ENCODE data around the gene SOX21. TPM values are rescaled to one million over a fixed set of nuclear protein-coding genes. Genes with fewer than 3 reads are reported as not detected.

SOX21 gene
- total RNA-seq, 1 experiment from 2014 or later = not detected

DNA sequence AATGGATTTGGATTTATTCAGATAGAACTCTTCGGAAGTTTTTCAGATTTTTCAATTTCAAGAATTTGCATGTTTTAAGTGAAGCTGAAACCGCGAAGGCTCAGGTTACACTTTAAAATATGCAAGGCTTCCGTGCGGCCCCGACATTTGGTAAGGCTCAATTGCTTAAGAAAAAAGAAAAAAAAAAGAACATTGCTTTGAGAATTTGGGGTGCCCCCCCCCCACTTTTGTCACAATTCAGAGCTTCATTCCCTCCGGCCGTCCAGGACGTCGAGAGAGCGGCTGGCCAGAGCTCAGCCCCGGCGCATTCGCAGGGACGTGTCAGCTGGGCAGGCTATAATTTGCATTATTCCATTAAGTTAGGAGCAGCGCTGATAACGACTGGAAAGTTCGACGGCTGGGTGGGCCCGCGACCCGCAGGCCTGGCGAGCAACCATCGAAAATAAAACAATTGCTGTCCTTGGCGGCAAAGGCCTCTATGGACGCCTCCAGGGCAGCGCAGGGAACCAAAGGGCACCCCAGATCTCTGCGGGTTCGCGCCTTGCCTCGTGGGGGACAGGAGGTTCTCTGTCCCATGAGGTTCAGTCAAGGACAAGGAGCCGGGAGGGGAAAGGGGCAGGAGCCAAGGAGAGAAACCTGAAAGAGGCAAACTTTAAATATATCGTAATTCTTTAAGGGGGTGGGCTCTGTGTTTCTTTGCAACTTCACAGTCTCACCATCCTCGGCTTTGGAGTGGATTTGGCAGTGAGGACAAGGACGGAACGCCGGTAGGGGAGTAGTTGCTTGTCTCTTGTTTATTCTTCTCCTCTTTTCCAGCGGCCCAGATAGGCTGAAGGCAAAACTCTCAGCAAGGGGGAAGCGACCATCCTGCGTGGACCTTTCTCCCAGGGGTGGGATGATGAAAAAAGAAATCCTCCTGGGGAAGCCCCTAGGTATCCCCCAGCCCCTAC, 7.0 kb downstream of the SOX21 start:
- no peaks in the 10 kb centered on the region for H3K36me3 ChIP-seq
- H3K4me1 ChIP-seq (replicated peaks) = 0 out of 2 replicates have a peak, but pooled peaks cover 3% of the 10 kb centered on the region
- H3K27me3 ChIP-seq (replicated peaks) = peaks cover 36% of the 10 kb centered on the region
- DNase-seq (ENCODE audit: low read depth in 1 of 2, low spot score in 2 of 2) = no peak
- H3K9me3 ChIP-seq (replicated peaks) = no peaks in the 10 kb centered on the region
- H3K27ac ChIP-seq = no peak overlapping the region
- no peak overlapping the region for H3K4me3 ChIP-seq

DNA sequence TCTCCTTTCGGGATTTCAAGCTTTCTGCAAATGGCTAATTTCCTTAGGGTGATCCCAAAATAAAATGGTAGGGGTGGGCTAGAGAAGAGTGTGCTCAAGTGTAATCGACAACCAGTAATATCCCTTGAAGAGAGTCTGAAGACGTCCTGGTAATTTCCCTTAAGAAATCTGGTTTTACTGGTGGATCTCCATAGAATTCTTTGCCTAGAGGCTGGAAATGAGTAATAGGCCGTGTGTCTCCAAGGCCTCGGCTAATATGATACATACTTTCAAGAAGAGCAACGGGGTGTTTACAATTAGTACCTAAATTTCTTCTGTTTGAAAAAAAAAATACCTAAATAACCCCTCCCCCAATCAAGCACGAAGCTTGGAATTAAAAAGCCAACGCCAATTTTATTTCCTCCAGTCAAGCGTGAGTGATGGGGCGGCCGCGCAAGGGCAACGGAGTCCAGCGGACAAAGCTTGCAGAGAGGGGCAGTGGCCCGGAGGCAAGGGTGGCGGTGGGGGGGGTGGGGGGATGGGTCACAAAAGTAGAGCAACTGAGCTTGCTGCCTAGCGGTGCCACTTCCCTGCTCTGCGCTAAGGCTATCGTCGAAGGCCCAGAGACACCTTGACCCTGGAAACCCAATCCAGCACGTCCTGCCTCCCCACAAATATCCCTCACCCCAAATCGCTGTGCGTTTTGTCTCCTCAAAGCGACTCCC, 7.8 kb downstream of the SOX21 start:
- peaks cover 27% of the 10 kb centered on the region for H3K27me3 ChIP-seq (replicated peaks)
- 0 out of 2 replicates have a peak, but pooled peaks cover 3% of the 10 kb centered on the region for H3K4me1 ChIP-seq (replicated peaks)
- DNase-seq (ENCODE audit: low read depth in 1 of 2, low spot score in 2 of 2) = no peak

DNA sequence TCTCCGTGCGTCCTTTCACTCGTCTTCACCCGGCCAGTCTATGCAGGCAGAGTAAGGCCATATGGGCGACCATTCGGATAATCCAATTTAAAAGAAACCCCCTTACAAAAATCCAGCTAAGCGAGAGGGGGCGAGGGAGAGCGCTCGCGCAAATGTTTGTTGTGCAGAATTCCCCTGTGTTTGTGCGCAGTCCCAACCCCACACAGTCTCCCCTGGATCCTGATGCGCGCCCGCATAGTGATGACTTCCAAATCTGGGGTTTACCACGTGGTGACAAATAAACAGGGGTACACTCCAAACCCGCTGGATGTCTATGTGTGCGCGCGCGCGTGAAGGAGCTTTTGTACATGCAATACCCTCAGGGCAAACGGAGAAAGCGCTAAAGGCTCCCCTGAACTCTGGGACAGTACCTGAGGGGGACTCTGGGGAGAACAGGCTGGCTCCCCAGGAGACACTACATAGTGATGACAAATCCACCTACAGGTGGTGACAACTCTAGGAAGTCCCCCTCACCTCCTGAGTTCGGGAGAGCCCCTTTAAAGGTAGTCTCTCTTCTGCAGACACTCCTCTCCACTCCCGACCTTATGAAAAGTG, 8.5 kb downstream of the SOX21 start:
- DNase-seq (ENCODE audit: low read depth in 1 of 2, low spot score in 2 of 2) = no peak
- H3K27me3 ChIP-seq (replicated peaks) = peaks cover 21% of the 10 kb centered on the region
- H3K4me3 ChIP-seq = no peak overlapping the region
- H3K4me1 ChIP-seq (replicated peaks) = 0 out of 2 replicates have a peak, but pooled peaks cover 3% of the 10 kb centered on the region
- no peak overlapping the region for H3K27ac ChIP-seq
- no peaks in the 10 kb centered on the region for H3K36me3 ChIP-seq
- no peaks in the 10 kb centered on the region for H3K9me3 ChIP-seq (replicated peaks)

More for the DNA sequence above, 7.8 kb downstream of the SOX21 start:
- Histone ChIP-seq H3K9me3 (replicated peaks) (no peaks in the 10 kb centered on the region), H3K4me3 (no peak overlapping the region), H3K27ac (no peak overlapping the region), H3K36me3 (no peaks in the 10 kb centered on the region)

DNA sequence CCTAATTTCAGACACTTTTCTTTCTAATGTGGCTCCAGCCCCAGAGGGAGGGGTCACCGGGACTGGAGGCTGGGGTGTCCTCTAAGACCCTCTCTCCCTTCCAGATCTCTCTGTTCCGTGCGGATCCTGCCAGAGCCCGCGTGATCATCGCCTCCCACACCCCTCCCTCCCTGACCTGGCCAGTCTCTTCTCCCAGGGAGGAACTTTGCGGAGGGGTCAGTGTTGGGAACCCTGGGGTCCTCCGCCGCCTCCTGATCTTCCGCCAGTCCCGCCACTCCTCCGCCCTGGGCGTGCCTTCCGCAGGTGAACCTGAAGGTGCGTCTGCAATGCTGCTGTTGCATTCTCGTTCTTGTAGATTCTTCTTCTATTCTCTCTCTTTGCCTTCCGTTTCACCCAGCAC, 9.1 kb downstream of the SOX21 start:
- no peaks in the 10 kb centered on the region for H3K9me3 ChIP-seq (replicated peaks)
- no peak overlapping the region for H3K4me3 ChIP-seq
- no peaks in the 10 kb centered on the region for H3K36me3 ChIP-seq
- H3K4me1 ChIP-seq (replicated peaks) = 0 out of 2 replicates have a peak, but pooled peaks cover 3% of the 10 kb centered on the region
- H3K27ac ChIP-seq = no peak overlapping the region
- DNase-seq (ENCODE audit: low read depth in 1 of 2, low spot score in 2 of 2) = no peak
- peaks cover 21% of the 10 kb centered on the region for H3K27me3 ChIP-seq (replicated peaks)

DNA sequence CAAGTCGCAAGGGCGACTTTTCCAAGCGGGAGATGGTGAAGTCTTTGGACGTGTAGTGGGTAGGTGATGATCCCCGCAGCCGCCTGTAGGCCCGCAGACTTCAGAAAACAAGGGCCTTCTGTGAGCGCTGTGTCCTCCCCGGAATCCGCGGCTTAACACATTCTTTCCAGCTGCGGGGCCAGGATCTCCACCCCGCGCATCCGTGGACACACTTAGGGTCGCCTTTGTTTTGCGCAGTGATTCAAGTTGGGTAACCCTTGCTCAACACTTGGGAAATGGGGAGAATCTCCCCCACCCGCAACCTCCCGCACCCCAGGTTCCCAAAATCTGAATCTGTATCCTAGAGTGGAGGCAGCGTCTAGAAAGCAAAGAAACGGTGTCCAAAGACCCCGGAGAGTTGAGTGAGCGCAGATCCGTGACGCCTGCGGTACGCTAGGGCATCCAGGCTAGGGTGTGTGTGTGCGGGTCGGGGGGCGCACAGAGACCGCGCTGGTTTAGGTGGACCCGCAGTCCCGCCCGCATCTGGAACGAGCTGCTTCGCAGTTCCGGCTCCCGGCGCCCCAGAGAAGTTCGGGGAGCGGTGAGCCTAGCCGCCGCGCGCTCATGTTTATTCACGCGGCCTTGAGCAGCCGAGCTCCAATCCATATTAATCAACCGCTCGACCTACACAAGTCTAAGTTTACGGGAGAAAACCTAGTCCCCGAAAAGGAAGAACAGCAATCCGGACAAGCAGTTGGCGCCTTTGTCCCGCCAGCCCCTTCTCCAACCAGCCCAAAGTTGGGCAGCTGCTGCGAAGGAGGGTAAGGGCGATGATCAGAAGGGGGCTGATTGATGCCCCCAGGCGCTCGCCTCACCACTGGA, 9.9 kb downstream of the SOX21 start:
- no peaks in the 10 kb centered on the region for H3K9me3 ChIP-seq (replicated peaks)
- DNase-seq (ENCODE audit: low read depth in 1 of 2, low spot score in 2 of 2) = no peak

DNA sequence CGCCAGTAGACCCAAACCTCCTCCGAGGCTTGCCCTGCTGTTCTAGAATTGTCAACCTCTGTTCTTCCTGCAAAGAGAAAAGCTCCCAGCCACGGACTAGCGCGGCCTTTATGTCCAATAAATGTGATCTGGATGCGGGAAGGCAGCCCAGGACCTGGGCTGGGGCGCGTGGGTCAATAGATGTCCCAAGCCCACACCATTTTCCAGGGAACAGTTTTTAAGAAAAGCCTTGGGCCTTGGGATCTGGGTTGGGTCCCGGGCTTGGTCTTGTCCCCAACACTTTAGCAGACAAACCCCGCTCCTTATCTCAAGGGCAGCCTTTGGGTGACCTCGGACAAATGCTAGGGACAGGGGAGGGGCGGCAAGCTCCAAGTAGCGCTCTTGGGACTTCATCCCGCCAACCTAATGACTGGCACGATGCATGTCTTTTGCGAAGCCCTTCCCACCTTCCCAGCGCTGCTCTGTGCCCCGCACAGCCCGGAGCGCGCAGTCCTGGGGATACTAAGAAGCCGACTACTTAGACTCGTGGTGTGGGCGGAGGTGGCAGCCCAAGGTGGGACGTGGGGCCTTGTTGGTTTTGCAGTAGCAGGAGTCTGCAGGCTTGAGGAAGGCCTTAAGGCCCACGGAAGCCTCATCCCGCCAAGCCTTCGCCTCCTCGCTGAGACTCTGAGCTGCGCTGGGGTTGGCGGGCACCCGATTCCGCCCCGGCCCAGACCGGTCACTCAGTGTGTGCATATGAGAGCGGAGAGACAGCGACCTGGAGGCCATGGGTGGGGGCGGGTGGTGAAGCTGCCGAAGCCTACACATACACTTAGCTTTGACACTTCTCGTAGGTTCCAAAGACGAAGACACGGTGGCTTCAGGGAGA, 10.8 kb downstream of the SOX21 start:
- peaks cover 5% of the 10 kb centered on the region for H3K27me3 ChIP-seq (replicated peaks)
- no peaks in the 10 kb centered on the region for H3K9me3 ChIP-seq (replicated peaks)
- no peaks in the 10 kb centered on the region for H3K36me3 ChIP-seq
- H3K4me3 ChIP-seq = no peak overlapping the region
- no peaks in the 10 kb centered on the region for H3K4me1 ChIP-seq (replicated peaks)
- no peak overlapping the region for H3K27ac ChIP-seq
- DNase-seq (ENCODE audit: low read depth in 1 of 2, low spot score in 2 of 2) = no peak

More for the DNA sequence above, 9.9 kb downstream of the SOX21 start:
- no peak overlapping the region for H3K27ac ChIP-seq
- no peaks in the 10 kb centered on the region for H3K36me3 ChIP-seq
- peaks cover 14% of the 10 kb centered on the region for H3K27me3 ChIP-seq (replicated peaks)
- H3K4me1 ChIP-seq (replicated peaks) = 0 out of 2 replicates have a peak, but pooled peaks cover 2% of the 10 kb centered on the region
- no peak overlapping the region for H3K4me3 ChIP-seq

DNA sequence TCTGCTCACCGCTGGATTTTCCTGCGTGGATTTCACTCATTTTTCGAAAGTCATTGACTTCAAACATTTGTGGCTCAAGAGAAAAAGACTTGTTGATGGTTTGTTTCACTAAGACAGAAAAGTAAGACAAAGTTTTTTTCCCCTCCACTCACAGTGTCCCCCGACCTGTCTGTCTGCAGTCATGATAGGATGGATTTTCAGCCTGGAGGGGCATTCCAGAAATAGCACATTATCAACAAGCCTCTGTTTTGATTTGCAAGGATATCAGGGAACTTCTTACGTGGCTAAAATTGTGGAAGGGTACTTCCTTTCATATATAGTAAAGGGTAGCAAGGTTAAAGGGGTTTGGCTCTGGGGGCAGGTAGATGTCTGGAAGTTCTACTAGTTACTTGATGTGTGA, 11.8 kb downstream of the SOX21 start:
- Histone ChIP-seq H3K4me1 (replicated peaks) (no peaks in the 10 kb centered on the region), H3K27ac (no peak overlapping the region), H3K36me3 (no peaks in the 10 kb centered on the region), H3K4me3 (no peak overlapping the region), H3K27me3 (replicated peaks) (no peaks in the 10 kb centered on the region; the same call in 1 of the 2 replicates), H3K9me3 (replicated peaks) (no peaks in the 10 kb centered on the region)
- no peak for DNase-seq (ENCODE audit: low read depth in 1 of 2, low spot score in 2 of 2)

DNA sequence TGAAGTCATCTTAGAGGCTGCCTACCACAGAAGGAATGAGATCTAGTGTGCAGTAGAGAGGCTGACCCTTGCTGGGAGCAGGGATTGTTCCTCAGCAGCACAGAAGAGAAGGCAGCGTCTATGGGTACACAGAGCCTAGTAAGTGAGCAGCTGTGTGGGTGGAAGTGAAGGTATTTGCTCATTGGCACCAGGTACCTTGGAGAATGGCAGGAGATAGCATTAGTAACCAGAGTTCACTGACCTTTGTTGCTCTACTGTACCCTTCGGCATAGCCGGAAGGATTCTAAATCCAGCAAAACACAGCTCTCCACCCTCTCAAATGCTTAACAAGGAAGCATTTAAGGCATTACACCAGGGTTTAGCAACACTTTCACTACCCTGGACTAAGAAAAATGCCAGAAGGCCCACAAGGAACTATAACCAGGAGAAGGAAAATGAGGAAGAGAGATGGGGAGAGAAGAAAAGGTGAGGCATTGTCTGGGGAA, 12.3 kb downstream of the SOX21 start:
- no peak for DNase-seq (ENCODE audit: low read depth in 1 of 2, low spot score in 2 of 2)
- Histone ChIP-seq H3K4me1 (replicated peaks) (no peaks in the 10 kb centered on the region), H3K9me3 (replicated peaks) (no peaks in the 10 kb centered on the region), H3K27me3 (replicated peaks) (no peaks in the 10 kb centered on the region; the same call in 1 of the 2 replicates), H3K27ac (no peak overlapping the region), H3K36me3 (no peaks in the 10 kb centered on the region), H3K4me3 (no peak overlapping the region)

DNA sequence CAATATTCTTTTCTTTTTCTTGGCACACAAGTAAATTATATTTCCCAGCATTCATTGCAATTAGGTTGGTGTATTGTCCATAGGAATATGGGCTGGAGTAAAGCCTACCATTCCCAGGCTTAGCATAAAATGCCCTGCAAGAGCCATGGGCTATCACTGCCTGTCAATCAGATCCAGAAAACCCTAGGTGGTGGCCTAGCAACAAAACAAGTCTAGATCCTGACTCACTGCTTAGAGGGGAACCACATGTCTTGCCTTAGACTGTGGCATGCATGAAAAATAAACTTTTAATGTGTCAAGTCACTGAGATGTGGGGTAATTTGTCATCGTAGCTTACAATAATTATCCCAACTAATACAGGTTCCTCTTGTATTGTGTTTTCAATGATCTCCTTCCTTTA, 16.2 kb downstream of the SOX21 start:
- H3K9me3 ChIP-seq (replicated peaks) = no peaks in the 10 kb centered on the region
- H3K4me1 ChIP-seq (replicated peaks) = no peaks in the 10 kb centered on the region
- H3K36me3 ChIP-seq = no peaks in the 10 kb centered on the region
- H3K4me3 ChIP-seq = no peak overlapping the region
- no peak for DNase-seq (ENCODE audit: low read depth in 1 of 2, low spot score in 2 of 2)
- no peaks in the 10 kb centered on the region for H3K27me3 ChIP-seq (replicated peaks)
- no peak overlapping the region for H3K27ac ChIP-seq

DNA sequence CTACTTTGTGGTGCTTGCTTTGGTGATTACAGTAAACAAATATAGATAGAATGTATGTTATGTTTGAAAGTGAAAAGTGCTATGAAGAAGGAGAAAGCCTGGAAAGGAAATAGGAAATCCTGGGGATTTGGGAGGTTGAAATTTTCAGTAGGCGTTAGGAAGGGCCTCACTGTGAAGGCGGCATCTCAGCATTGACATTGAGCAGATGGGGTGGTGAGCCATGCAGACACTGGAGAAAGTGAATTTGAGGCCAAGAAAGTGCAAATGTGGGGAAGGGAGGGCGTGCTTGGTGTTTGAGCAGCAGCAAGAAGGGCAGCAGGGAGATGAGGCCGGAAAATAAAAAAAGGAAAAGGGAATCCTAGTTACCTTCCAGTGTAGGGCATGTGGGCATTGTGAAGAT, 20.3 kb downstream of the SOX21 start:
- H3K36me3 ChIP-seq = no peaks in the 10 kb centered on the region
- no peak for DNase-seq (ENCODE audit: low read depth in 1 of 2, low spot score in 2 of 2)

DNA sequence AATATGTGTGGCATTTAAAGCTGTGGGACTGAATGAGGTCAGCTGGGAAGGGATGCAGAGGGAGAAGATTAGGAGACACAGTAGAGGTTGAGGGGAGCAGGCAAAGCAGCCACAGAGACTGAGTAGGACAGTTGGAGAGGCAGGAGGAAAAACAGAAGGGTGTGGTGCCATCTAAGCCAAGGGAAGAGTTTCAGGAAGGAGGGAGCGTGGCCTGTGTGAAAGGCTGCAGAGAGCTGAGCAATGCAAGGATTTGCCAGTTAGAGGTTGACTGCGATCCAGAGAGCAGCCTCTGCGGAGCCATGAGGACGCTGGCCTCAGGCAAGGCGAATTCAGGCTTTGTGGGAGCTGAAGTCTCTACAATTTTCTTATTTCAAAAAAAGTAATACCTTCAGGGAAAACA, 28.9 kb downstream of the SOX21 start:
- no peaks in the 10 kb centered on the region for H3K4me1 ChIP-seq (replicated peaks)
- H3K36me3 ChIP-seq = no peaks in the 10 kb centered on the region
- 0 out of 2 replicates have a peak, but pooled peaks cover 3% of the 10 kb centered on the region for H3K27me3 ChIP-seq (replicated peaks)
- H3K9me3 ChIP-seq (replicated peaks) = no peaks in the 10 kb centered on the region
- H3K4me3 ChIP-seq = no peak overlapping the region
- H3K27ac ChIP-seq = no peak overlapping the region
- DNase-seq (ENCODE audit: low read depth in 1 of 2, low spot score in 2 of 2) = no peak

More for the DNA sequence above, 20.3 kb downstream of the SOX21 start:
- H3K4me1 ChIP-seq (replicated peaks) = no peaks in the 10 kb centered on the region
- no peak overlapping the region for H3K27ac ChIP-seq
- no peaks in the 10 kb centered on the region for H3K27me3 ChIP-seq (replicated peaks)
- H3K4me3 ChIP-seq = no peak overlapping the region
- no peaks in the 10 kb centered on the region for H3K9me3 ChIP-seq (replicated peaks)

DNA sequence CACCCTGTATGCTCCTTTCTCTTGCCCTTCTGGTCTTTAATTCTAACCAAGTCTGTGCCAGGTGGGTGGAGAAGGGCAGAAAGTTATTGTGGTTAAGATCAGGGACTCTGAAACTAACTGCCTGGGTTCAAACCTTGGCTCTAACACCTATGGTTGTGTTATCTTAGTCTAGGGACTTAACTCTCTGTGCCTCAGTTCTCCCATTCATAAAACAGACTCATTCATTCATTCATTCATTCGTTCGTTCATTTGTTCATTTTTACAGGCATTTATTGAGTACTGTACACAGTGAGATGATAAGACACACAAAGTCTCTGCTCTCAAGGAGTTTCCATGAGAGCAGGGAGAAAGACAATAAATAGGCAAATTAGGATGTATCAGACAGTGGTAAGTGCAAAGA, 30.1 kb downstream of the SOX21 start:
- no peaks in the 10 kb centered on the region for H3K9me3 ChIP-seq (replicated peaks)
- DNase-seq (ENCODE audit: low read depth in 1 of 2, low spot score in 2 of 2) = no peak
- H3K4me3 ChIP-seq = no peak overlapping the region
- H3K27ac ChIP-seq = no peak overlapping the region
- no peaks in the 10 kb centered on the region for H3K36me3 ChIP-seq
- H3K4me1 ChIP-seq (replicated peaks) = no peaks in the 10 kb centered on the region
- H3K27me3 ChIP-seq (replicated peaks) = peaks cover 3% of the 10 kb centered on the region; the same call in 1 of the 2 replicates

Measured in SJSA1 (cell line).